Smooth muscle cell (in vitro differentiated cells): Measurements from ENCODE around the gene HNRNPA2B1. TPM values are rescaled to one million over a fixed set of nuclear protein-coding genes. Genes with fewer than 3 reads are reported as not detected.

Source experiments
- DNase-seq: peaks from one replicate; lab custom pipeline; 2025; ENCODE audit not compliant: unreplicated experiment; lab: John Stamatoyannopoulos, UW
- H2AFZ ChIP-seq: fragments of 200-600 bp; sonication (generic); 2 replicates; pipeline ENCODE4 v1.6.0; 2016; ENCODE audit warnings: antibody characterized with exemption, low read depth, mild to moderate bottlenecking
- H3F3A ChIP-seq: fragments of 200-600 bp; sonication (generic); 2 replicates; pipeline ENCODE4 v1.6.0; 2017; ENCODE audit warnings: antibody characterized with exemption, low read depth
- H3K27ac ChIP-seq: fragments of 200-600 bp; sonication (generic); 2 replicates; pipeline ENCODE4 v1.5.1; 2016; ENCODE audit warnings: low read depth, mild to moderate bottlenecking
- H3K27me3 ChIP-seq: fragments of 200-600 bp; sonication (generic); 2 replicates; pipeline ENCODE4 v1.6.1; 2016; ENCODE audit warnings: low read depth, mild to moderate bottlenecking
- H3K36me3 ChIP-seq: fragments of 200-600 bp; sonication (generic); 2 replicates; pipeline ENCODE4 v1.5.1; 2016; ENCODE audit warnings: low read depth
- H3K4me1 ChIP-seq: fragments of 200-600 bp; sonication (generic); 2 replicates; pipeline ENCODE4 v1.5.1; 2016; ENCODE audit warnings: low read depth
- H3K4me2 ChIP-seq: fragments of 200-600 bp; sonication (generic); 2 replicates; pipeline ENCODE4 v1.6.0; 2016; ENCODE audit warnings: mild to moderate bottlenecking
- H3K4me3 ChIP-seq: fragments of 200-600 bp; sonication (generic); 2 replicates; pipeline ENCODE4 v1.5.1; 2016; ENCODE audit warnings: mild to moderate bottlenecking
- H3K79me2 ChIP-seq: fragments of 200-600 bp; sonication (generic); 2 replicates; pipeline ENCODE4 v1.6.0; 2016; ENCODE audit warnings: low read depth, mild to moderate bottlenecking
- H3K9ac ChIP-seq: fragments of 200-600 bp; sonication (generic); 2 replicates; pipeline ENCODE4 v1.6.0; 2016; ENCODE audit warnings: low read depth
- H3K9me3 ChIP-seq: fragments of 200-600 bp; sonication (generic); replicated peaks from 2 replicates; pipeline ENCODE4 v1.5.1; 2016; ENCODE audit warnings: low read depth
- H4K20me1 ChIP-seq: fragments of 200-600 bp; sonication (generic); 2 replicates; pipeline ENCODE4 v1.6.0; 2016; ENCODE audit warnings: low read depth
- CTCF ChIP-seq: fragments of 200-600 bp; sonication (generic); IDR thresholded peaks from 2 replicates; pipeline ENCODE4 v1.5.1; 2017; ENCODE audit warnings: borderline replicate concordance, mild to moderate bottlenecking, antibody characterized with exemption; ENCODE audit not compliant: insufficient read depth, poor library complexity, severe bottlenecking
- WGBS: methylation state at CpG from one replicate; pipeline ENCODE4 v1.1.7; 2016; ENCODE audit warnings: low lambda C conversion rate; 5-methylcytosine and 5-hydroxymethylcytosine counted together
- polyA plus RNA-seq: library from polyadenylated mRNA; unstranded; fragments of >200 nt; fragmentation: Nextera tagmentation; extraction: Ambion mirVana; gene quantifications from 2 replicates; pipeline ENCODE4 v1.2.1, GENCODE V29; 2016
- total RNA-seq: library from RNA; depleted of rRNA; stranded (reverse); fragments of >200 nt; gene quantifications from 2 replicates; pipeline ENCODE4 v1.2.3, GENCODE V29; 2014

HNRNPA2B1 gene
- total and polyA plus RNA-seq, 2 experiments from 2014 or later, result 158 to 393 TPM

GRCh38 chr7:26237035-26237807 is 36.7 kb upstream of the HNRNPA2B1 start:
- H3K4me3 ChIP-seq, result no peak overlapping the region
- H4K20me1 ChIP-seq, result no peaks in the 10 kb centered on the region
- H3K36me3 ChIP-seq, result no peaks in the 10 kb centered on the region
- no peaks in the 10 kb centered on the region for H3F3A ChIP-seq
- DNase-seq, result no peak
- 94% methylated on average over 6 of the region's 6 CpGs for WGBS
- TF ChIP-seq CTCF, result no peak
- no peaks in the 10 kb centered on the region for H3K4me1 ChIP-seq
- no peak overlapping the region for H2AFZ ChIP-seq
- H3K27me3 ChIP-seq, result no peaks in the 10 kb centered on the region
- no peak overlapping the region for H3K27ac ChIP-seq
- H3K9ac ChIP-seq, result no peak overlapping the region
- no peak overlapping the region for H3K4me2 ChIP-seq
- no peaks in the 10 kb centered on the region for H3K79me2 ChIP-seq
- H3K9me3 ChIP-seq, result no peaks in the 10 kb centered on the region

- no peaks in the 10 kb centered on the region for H3K79me2 ChIP-seq
- no peaks in the 10 kb centered on the region for H3K27me3 ChIP-seq
- no peak overlapping the region for H3K4me2 ChIP-seq
- no peak overlapping the region for H3K9ac ChIP-seq
- no peaks in the 10 kb centered on the region for H3K9me3 ChIP-seq
- no peaks in the 10 kb centered on the region for H3K36me3 ChIP-seq
- H3K4me3 ChIP-seq, result no peak overlapping the region
- no peaks in the 10 kb centered on the region for H3K4me1 ChIP-seq
- no peak overlapping the region for H3K27ac ChIP-seq
- no peak for DNase-seq
- WGBS, result 91% methylated on average over 5 of the region's 5 CpGs
- no peak for TF ChIP-seq CTCF
- H3F3A ChIP-seq, result no peaks in the 10 kb centered on the region
- no peaks in the 10 kb centered on the region for H4K20me1 ChIP-seq
- no peak overlapping the region for H2AFZ ChIP-seq
Observed at GRCh38 chr7:26233902-26234511, 33.5 kb upstream of the HNRNPA2B1 start.

- no peak for DNase-seq
- Histone ChIP-seq H3K9me3 (no peaks in the 10 kb centered on the region), H4K20me1 (no peaks in the 10 kb centered on the region), H3F3A (no peaks in the 10 kb centered on the region), H3K9ac (no peak overlapping the region), H2AFZ (no peak overlapping the region), H3K4me3 (no peak overlapping the region), H3K36me3 (no peaks in the 10 kb centered on the region), H3K4me1 (no peaks in the 10 kb centered on the region), H3K79me2 (no peaks in the 10 kb centered on the region), H3K4me2 (no peak overlapping the region), H3K27ac (no peak overlapping the region), H3K27me3 (no peaks in the 10 kb centered on the region)
- WGBS, result 86% methylated on average over 2 of the region's 2 CpGs
- no peak for TF ChIP-seq CTCF
Observed at GRCh38 chr7:26227987-26228386, 27.4 kb upstream of the HNRNPA2B1 start.
